CD8-positive, alpha-beta memory T cell (primary cell): ENCODE results near the gene MTFMT. TPM values are rescaled to one million over a fixed set of nuclear protein-coding genes. Genes with fewer than 3 reads are reported as not detected.

Experiments used
- CTCF ChIA-PET: fragments of 350-600 bp; sonication (Branson Sonifier 250); formaldehyde crosslinking; loops from one replicate; lab custom pipeline; 2021; ENCODE audit warnings: antibody characterized with exemption; lab: Charles Lee
- POLR2A ChIA-PET: fragments of 350-600 bp; sonication (Branson Sonifier 250); formaldehyde crosslinking; loops from one replicate; lab custom pipeline; 2021; ENCODE audit warnings: antibody characterized with exemption; lab: Charles Lee
- DNase-seq, 5 donors: peaks; one replicate each; pipeline versions ENCODE4 v3.0.0 to v3.0.0-alpha.2; 2020 to 2022; ENCODE audit warnings: mixed read lengths in 1 of 5
- H3K27ac ChIP-seq: one replicate; pipeline ENCODE4 v1.7.0; 2013; ENCODE audit warnings: low read depth, mild to moderate bottlenecking, low read length, moderate library complexity
- H3K27me3 ChIP-seq: 2 replicates; pipeline ENCODE4 v1.7.0; 2013; ENCODE audit warnings: low read length, mild to moderate bottlenecking; ENCODE audit not compliant: insufficient read depth, poor library complexity, severe bottlenecking
- H3K36me3 ChIP-seq: 2 replicates; pipeline ENCODE4 v1.7.0; 2013; ENCODE audit warnings: mild to moderate bottlenecking, low read length, moderate library complexity; ENCODE audit not compliant: insufficient read depth
- H3K4me1 ChIP-seq: 2 replicates; pipeline ENCODE4 v1.7.0; 2013; ENCODE audit warnings: mild to moderate bottlenecking, low read length, moderate library complexity; ENCODE audit not compliant: insufficient read depth
- H3K4me3 ChIP-seq: 2 replicates; pipeline ENCODE4 v1.7.0; 2013; ENCODE audit warnings: mild to moderate bottlenecking, low read length
- H3K9me3 ChIP-seq: 2 replicates; pipeline ENCODE4 v1.7.0; 2013; ENCODE audit warnings: mild to moderate bottlenecking, low read length
- H3K27ac Mint-ChIP-seq, 8 donors: one replicate each; pipeline ENCODE4 v1.8.0; 2020 to 2021; ENCODE audit warnings: mixed read lengths in 8 of 8, mild to moderate bottlenecking in 6 of 8, inconsistent platforms in 3 of 8, moderate library complexity in 3 of 8
- H3K27me3 Mint-ChIP-seq, 2 donors: one replicate each; pipeline ENCODE4 v1.8.0; 2020 to 2021; ENCODE audit warnings: mixed read lengths in 2 of 2, mild to moderate bottlenecking in 1 of 2, moderate library complexity in 1 of 2
- H3K36me3 Mint-ChIP-seq, 3 donors: one replicate each; pipeline ENCODE4 v1.8.0; 2020 to 2021; ENCODE audit warnings: mixed read lengths in 3 of 3, inconsistent platforms in 1 of 3, mild to moderate bottlenecking in 1 of 3
- H3K4me1 Mint-ChIP-seq, 3 donors: one replicate each; pipeline ENCODE4 v1.8.0; 2020 to 2021; ENCODE audit warnings: mixed read lengths in 3 of 3, inconsistent platforms in 1 of 3, mild to moderate bottlenecking in 1 of 3
- H3K4me3 Mint-ChIP-seq, 7 donors: one replicate each; pipeline ENCODE4 v1.8.0; 2020 to 2021; ENCODE audit warnings: mixed read lengths in 7 of 7, mild to moderate bottlenecking in 6 of 7, moderate library complexity in 4 of 7, inconsistent platforms in 2 of 7
- H3K9me3 Mint-ChIP-seq, 5 donors: one replicate each; pipeline ENCODE4 v1.8.0; 2020 to 2022; ENCODE audit warnings: mixed read lengths in 5 of 5, mild to moderate bottlenecking in 3 of 5, moderate library complexity in 2 of 5, inconsistent platforms in 1 of 5
- polyA plus RNA-seq: library from polyadenylated mRNA; unstranded; fragments of 300-500 nt; fragmentation: Illumina TruSeq; gene quantifications from one replicate; pipeline ENCODE4 v1.2.3, GENCODE V29; 2021
- total RNA-seq, 2 experiments: library from RNA; stranded (reverse); gene quantifications; one replicate each; pipeline ENCODE4 v1.2.3, GENCODE V29; 2021

The MTFMT gene
- total and polyA plus RNA-seq, 3 experiments from 2014 or later: 20.2 to 24.3 (median 22.7) TPM

DNA sequence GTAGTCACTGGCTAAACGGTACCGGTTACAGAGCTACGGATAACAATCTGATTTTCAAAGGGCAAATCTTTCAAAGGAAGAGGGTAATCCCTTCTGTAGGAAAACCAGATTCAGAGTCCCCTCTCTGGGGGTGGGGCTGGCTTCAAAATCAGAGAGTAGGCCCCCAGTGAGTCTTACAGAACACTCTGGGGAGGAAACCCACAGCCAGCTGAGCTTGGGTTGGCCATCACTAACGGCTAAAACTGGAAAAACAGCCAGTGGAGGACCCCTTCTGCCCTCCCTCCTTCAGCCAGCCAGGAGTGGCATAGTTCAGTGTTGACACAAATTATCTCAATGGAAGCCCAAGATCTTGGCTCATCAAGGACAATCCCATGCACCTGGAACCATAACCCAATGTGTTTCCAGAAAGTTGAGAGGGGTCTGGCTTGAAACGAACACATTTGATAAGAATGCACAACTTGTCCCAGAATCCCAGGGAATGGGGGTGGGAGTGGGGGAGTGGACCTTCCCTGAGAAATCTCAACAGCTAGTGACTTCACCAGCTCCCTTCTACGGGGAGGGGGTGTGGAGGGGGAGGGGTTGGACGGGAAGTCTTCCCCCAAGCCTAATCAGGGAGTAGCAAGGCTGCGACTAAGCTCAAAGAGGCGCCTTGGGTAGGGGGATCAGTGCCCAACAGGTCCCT is 37.3 kb upstream of the MTFMT start:
- DNase-seq: no peak
- no peaks in the 10 kb centered on the region for H3K9me3 Mint-ChIP-seq
- Histone ChIP-seq H3K4me1 (no peaks in the 10 kb centered on the region), H3K27ac (no peak overlapping the region), H3K27me3 (peaks cover 13% of the 10 kb centered on the region), H3K9me3 (no peaks in the 10 kb centered on the region), H3K4me3 (no peak overlapping the region), H3K36me3 (no peaks in the 10 kb centered on the region)
- ChIA-PET CTCF (no interaction called here), POLR2A (interaction anchor here (0.6 kb wide), 1 partner anchor 240 kb away, joined by 10 read pairs; no protein-coding TSS in a partner anchor)
- peaks cover 0 to 12% (median 9%) of the 10 kb centered on the region in 3 donors for H3K4me1 Mint-ChIP-seq
- H3K4me3 Mint-ChIP-seq: peak overlapping the region in 2 of 7 donors; percentile 35 to 58
- no peaks in the 10 kb centered on the region for H3K36me3 Mint-ChIP-seq
- H3K27ac Mint-ChIP-seq: no peak overlapping the region
- peaks cover 25 to 46% of the 10 kb centered on the region in 2 donors for H3K27me3 Mint-ChIP-seq

DNA sequence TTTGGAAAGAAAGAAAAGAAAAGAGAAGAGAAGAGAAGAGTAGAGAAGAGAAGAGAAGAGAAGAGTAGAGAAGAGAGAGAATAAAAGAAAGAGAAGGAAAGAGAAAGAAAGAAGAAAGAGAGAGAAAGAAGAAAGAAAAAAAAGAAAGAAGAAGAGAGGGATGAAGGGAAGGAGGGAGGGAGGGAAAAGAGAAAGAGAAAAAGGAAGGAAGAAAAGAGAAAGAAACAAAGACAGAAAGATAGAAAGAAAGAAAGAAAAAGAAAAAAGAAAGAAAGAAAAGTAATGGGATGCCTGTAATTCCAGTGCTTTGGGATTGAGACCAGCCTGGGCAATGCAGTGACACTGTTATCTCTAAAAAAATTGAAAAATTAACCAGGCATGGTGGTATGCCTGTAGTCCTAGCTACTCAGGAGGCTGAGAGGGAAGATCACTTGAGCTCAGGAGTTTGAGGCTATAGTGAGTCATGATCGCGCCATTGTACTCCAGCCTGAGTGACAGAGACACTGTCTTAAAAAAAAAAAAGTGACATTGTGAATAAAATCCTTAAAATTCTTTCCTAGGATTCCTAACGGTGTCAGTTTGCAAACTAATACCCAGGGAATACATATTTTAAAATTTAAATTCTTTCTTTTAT is 36.7 kb upstream of the MTFMT start:
- H3K27ac ChIP-seq: no peak overlapping the region
- H3K27me3 Mint-ChIP-seq: peaks cover 25 to 48% of the 10 kb centered on the region in 2 donors
- CTCF ChIA-PET: no interaction called here
- no peak overlapping the region for H3K4me3 Mint-ChIP-seq
- no peaks in the 10 kb centered on the region for H3K9me3 ChIP-seq
- no peaks in the 10 kb centered on the region for H3K36me3 ChIP-seq
- H3K27me3 ChIP-seq: peaks cover 13% of the 10 kb centered on the region
- no peaks in the 10 kb centered on the region for H3K36me3 Mint-ChIP-seq
- no peak overlapping the region for H3K27ac Mint-ChIP-seq
- POLR2A ChIA-PET: no interaction called here
- no peak overlapping the region for H3K4me3 ChIP-seq
- H3K9me3 Mint-ChIP-seq: no peaks in the 10 kb centered on the region
- DNase-seq: no peak
- H3K4me1 ChIP-seq: no peaks in the 10 kb centered on the region
- H3K4me1 Mint-ChIP-seq: peaks cover 0 to 12% (median 9%) of the 10 kb centered on the region in 3 donors

DNA sequence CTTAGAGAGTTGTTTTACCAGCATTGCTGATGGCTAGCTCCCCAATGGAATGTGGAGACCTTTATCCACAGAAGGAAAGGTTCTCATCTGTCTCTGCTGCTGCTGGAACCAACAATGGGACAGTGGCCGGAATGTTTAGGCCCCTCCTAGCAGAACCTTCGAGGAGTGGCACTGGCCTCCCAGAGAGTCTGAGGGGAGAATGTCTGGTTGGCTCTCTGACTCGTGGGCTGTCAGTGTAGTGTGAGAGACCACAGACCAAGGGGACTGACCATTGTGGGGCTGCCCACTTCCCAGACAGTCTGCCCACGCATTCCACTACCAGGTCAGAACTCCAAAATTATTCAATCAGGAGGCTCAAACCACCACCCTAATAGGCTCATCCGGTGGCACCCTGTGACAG is 33.3 kb upstream of the MTFMT start:
- H3K4me3 Mint-ChIP-seq: no peak overlapping the region
- ChIA-PET CTCF (interaction anchor here (0.9 to 1.0 kb wide), 2 partner anchors 10 to 16 kb away, joined by 3 to 5 read pairs; no protein-coding TSS in a partner anchor), POLR2A (no interaction called here)
- Histone ChIP-seq H3K9me3 (no peaks in the 10 kb centered on the region), H3K4me1 (no peaks in the 10 kb centered on the region), H3K27me3 (peaks cover 13% of the 10 kb centered on the region), H3K27ac (no peak overlapping the region), H3K36me3 (no peaks in the 10 kb centered on the region), H3K4me3 (no peak overlapping the region)
- no peak for DNase-seq
- peaks cover 19 to 39% of the 10 kb centered on the region in 2 donors for H3K27me3 Mint-ChIP-seq
- peaks cover 0 to 2% (median 0%) of the 10 kb centered on the region in 3 donors for H3K36me3 Mint-ChIP-seq
- no peaks in the 10 kb centered on the region for H3K9me3 Mint-ChIP-seq
- peak overlapping the region in 1 of 8 donors; percentile 74 for H3K27ac Mint-ChIP-seq
- H3K4me1 Mint-ChIP-seq: peaks cover 0 to 5% (median 3%) of the 10 kb centered on the region in 3 donors

DNA sequence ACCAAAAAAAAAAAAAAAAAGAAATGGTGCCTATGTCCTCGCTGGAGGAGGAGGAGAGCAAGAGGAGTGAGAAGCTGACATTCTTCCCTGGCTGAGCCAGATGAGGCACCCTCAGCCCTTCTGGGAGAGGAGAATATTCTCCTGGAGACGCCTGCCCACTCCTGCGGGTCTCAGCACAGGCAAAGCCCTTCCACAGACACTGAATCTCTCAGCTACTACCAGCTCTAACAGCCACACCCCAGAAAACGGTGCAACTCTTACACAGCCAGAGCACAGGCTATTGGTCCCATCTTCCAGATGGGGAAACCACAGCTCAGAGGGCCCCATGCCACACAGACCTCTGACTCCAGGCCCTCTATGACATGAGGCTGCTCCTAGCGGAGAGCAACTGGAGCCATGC is 32.6 kb upstream of the MTFMT start:
- peaks cover 0 to 2% (median 0%) of the 10 kb centered on the region in 3 donors for H3K36me3 Mint-ChIP-seq
- peaks cover 0 to under 1% (median 0%) of the 10 kb centered on the region in 3 donors for H3K4me1 Mint-ChIP-seq
- H3K27me3 Mint-ChIP-seq: peaks cover 19 to 35% of the 10 kb centered on the region in 2 donors

DNA sequence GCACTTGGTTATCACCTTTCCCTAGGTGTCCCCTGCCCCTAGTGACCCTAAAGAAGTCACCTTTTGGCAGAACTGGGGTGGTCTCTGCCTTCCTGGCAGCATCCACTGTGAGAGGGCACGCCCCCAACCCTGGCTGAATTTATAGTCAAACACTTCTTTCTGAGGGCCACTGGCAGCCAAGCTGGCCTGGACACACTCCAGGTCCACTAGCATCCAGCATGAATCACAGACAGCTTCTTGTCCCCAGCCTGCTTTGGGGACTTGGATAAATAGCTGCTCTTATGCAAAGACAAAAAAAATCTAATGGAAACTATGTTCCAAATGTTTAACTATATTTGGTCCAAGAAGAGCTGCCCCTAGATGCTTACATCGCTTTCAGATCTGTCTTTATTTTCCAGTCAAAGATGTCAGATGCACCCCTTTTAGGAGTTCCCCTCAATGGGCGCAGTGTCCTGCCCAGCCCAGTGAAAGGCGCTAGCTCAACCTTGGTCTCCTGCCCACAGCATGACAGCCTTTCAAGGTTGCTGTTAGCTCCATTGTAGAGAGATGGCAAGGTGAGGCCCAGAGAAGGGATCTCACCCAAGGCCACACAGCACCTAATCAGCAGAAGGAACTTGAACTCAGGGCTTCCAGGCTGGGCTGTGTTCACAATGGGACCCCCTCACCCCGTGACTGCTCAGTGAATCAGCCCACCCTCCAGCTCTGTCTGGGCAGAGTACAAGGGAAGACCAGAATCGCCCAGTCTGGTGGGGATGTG is 31.4 kb upstream of the MTFMT start:
- CTCF ChIA-PET: no interaction called here

More for the DNA sequence above, 32.6 kb upstream of the MTFMT start:
- H3K4me1 ChIP-seq: no peaks in the 10 kb centered on the region
- POLR2A ChIA-PET: no interaction called here
- H3K27me3 ChIP-seq: peaks cover 7% of the 10 kb centered on the region
- H3K27ac ChIP-seq: no peak overlapping the region
- H3K9me3 ChIP-seq: no peaks in the 10 kb centered on the region
- Mint-ChIP-seq H3K9me3 (no peaks in the 10 kb centered on the region), H3K4me3 (no peak overlapping the region), H3K27ac (no peak overlapping the region)
- H3K4me3 ChIP-seq: no peak overlapping the region
- no peak for DNase-seq
- CTCF ChIA-PET: interaction anchor here (0.9 to 1.0 kb wide), 2 partner anchors 9 to 17 kb away, joined by 3 to 5 read pairs; no protein-coding TSS in a partner anchor
- no peaks in the 10 kb centered on the region for H3K36me3 ChIP-seq

DNA sequence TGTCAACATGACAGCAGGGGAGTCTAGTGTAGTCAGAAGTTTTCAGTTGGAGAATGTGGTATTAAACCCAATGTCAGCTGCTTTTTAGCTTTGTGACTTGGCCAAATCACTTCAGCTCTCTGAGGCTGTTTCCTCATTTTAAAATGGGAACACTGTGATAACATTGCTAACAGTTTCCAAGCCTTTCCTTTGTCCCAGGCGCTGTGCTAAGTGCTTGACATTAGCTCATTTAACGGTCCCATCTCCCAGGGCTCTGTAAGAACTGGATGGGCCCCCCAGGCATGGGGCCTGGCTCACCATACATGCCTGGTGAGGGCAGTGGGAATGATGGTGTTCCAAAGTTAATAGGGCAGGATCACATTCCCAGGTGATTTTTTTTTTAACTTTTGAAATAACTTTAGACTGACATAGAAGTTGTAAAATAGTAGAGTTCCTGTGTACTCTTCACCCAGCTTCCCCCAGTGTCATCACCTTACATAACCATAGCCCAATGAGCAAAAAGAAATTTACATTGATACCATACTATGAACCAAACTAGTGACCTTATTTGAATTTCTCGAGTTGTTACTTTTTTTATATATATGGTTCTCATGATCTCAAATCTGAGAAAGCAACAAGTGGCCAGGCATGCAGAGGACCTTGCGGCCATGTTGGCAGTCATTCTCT is 30.6 kb upstream of the MTFMT start:
- no peak for DNase-seq
- no peak overlapping the region for H3K4me3 Mint-ChIP-seq
- no peaks in the 10 kb centered on the region for H3K9me3 Mint-ChIP-seq
- no peaks in the 10 kb centered on the region for H3K9me3 ChIP-seq
- POLR2A ChIA-PET: no interaction called here
- no peak overlapping the region for H3K27ac ChIP-seq
- no peaks in the 10 kb centered on the region for H3K27me3 ChIP-seq
- H3K4me3 ChIP-seq: no peak overlapping the region
- CTCF ChIA-PET: no interaction called here
- peaks cover 9 to 17% of the 10 kb centered on the region in 2 donors for H3K27me3 Mint-ChIP-seq
- peaks cover 0 to 2% (median 0%) of the 10 kb centered on the region in 3 donors for H3K36me3 Mint-ChIP-seq
- H3K4me1 ChIP-seq: no peaks in the 10 kb centered on the region
- no peaks in the 10 kb centered on the region for H3K36me3 ChIP-seq
- H3K27ac Mint-ChIP-seq: no peak overlapping the region
- H3K4me1 Mint-ChIP-seq: no peaks in the 10 kb centered on the region

More for the DNA sequence above, 31.4 kb upstream of the MTFMT start:
- Mint-ChIP-seq H3K4me1 (no peaks in the 10 kb centered on the region), H3K4me3 (no peak overlapping the region), H3K27ac (no peak overlapping the region), H3K27me3 (peaks cover 14 to 24% of the 10 kb centered on the region in 2 donors), H3K9me3 (no peaks in the 10 kb centered on the region), H3K36me3 (peaks cover 0 to 2% (median 0%) of the 10 kb centered on the region in 3 donors)
- Histone ChIP-seq H3K27me3 (no peaks in the 10 kb centered on the region), H3K36me3 (no peaks in the 10 kb centered on the region), H3K4me1 (no peaks in the 10 kb centered on the region), H3K4me3 (no peak overlapping the region), H3K27ac (no peak overlapping the region), H3K9me3 (no peaks in the 10 kb centered on the region)
- no peak for DNase-seq
- POLR2A ChIA-PET: no interaction called here

DNA sequence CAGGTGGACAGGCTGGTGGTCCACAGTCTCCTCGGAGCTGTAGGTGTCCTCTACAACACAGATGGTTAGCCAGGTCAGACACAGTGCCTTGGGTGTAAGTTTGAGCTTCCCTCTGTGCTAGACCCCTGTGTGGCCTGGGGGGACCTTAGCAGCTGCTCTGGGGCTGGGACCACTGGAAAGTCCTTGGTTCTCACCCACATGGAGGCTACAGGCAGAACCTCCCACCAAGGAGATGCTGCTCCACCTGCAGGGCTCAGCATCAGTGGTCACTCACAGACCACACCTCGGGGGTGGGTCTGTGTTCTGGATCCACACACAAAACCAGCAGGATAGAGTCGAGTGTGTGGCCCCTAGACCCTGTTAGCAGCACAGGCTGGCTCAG is 29.9 kb upstream of the MTFMT start:
- ChIA-PET CTCF (no interaction called here), POLR2A (no interaction called here)
- H3K27me3 Mint-ChIP-seq: peaks cover 9 to 17% of the 10 kb centered on the region in 2 donors

More for the DNA sequence above, 29.9 kb upstream of the MTFMT start:
- Histone ChIP-seq H3K4me1 (no peaks in the 10 kb centered on the region), H3K9me3 (no peaks in the 10 kb centered on the region), H3K4me3 (no peak overlapping the region), H3K27me3 (no peaks in the 10 kb centered on the region), H3K27ac (no peak overlapping the region), H3K36me3 (no peaks in the 10 kb centered on the region)
- peaks cover 0 to 2% (median 0%) of the 10 kb centered on the region in 3 donors for H3K36me3 Mint-ChIP-seq
- H3K27ac Mint-ChIP-seq: no peak overlapping the region
- no peak for DNase-seq
- H3K4me3 Mint-ChIP-seq: no peak overlapping the region
- no peaks in the 10 kb centered on the region for H3K4me1 Mint-ChIP-seq
- no peaks in the 10 kb centered on the region for H3K9me3 Mint-ChIP-seq
